CD4-positive, alpha-beta T cell treated with Interferon alpha-2 for 1 hour (primary cell): Measurements from ENCODE around the gene RCOR1.

Experiments
- DNase-seq, 2 donors: peaks; one replicate each; pipeline ENCODE4 v3.0.0-alpha.2; 2020 to 2022

RCOR1 gene

DNA sequence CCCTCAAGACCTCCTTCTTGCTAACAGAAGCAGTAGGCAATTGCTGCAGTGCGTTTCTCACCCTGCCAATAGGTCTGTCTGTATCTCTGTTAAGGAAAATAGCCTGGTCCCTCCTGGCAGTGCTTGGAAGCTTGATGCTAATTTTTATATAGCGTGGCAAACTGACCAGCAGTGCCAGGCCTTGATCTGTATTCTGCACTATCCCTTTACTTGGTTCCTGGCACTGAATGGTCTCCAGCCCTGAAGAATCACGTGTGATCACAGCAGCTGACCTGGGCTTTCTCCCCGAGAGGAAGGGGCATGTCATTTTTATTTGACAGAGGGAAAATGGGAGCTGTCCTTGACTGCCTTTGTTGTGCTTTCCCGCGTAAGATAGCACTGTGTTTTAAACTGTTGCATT lies 136.1 kb downstream of the RCOR1 start:
- DNase-seq, result no peak

DNA sequence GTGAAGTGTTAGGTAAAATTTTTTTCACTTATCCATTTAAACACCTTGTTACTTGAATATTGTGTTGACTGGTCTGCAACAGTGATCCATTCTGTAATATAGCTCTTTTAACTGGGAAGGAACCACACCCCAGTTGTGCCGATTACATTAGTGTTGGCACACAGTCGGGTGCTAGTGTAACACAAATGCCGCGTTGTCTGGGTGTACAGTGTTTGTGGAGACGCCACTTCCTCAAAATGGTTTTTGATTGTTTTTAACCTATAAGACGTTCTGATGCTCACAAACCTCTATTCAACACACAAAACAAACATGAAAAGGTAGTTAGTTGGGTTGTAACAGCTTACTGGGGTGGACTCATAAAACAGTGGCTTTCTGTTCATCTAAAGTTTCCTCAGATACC lies 136.8 kb downstream of the RCOR1 start:
- no peak for DNase-seq

DNA sequence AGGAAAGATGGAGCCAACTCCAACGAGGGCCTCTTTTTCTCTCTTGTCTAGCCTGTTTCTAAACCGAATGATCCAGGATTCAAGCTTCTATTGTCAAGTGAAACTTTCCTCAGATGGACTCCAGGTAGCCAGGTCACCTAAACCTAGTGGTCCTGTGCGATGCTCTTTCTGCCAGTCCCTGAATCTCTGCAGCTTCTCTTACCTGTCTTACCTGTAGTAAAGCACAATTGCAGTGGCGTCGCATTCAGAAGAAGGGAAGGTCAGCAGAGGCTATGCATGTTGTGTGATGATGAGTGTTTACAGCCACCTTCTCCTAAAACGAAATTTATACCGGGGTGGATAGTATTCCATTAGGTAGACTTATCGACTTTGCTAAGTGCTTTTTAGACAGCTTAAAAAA lies 137.4 kb downstream of the RCOR1 start:
- no peak for DNase-seq

DNA sequence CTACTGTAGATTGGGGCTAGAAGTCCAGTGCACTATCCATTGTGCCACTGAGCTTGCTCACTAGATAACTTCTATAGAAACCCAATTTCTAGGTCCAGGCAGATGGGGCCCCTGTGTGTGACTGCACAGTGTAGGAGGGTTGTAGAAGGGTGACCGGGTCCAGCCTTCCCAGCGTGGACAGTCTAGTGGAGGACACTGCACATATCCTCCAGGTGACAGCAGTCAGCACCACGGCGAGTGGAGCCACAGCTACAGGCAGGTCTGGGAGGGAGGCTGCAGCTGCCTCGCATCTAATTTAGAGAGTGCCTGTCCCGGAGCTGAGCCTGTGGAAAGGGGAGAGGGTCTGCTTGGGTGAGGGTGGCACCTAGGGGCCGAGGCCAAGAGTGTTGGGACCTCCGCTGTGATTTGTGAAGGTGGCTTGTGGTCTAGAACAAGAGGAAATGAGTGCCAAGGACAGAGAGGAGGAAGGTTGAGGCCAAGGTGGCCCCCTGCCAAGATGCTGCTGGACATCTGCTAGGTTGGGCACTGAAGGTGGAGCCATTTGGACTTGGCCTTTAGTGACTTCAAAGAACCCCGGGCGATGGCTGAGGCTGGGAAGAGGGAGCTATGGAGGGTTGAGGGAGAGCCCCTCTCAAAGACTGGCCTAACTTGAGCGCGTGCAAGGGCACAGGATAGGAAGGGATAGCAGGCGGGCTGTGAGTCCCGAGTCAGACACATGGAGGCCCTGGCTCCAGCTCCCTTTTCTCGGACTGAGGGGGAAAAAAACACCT lies 138.8 kb downstream of the RCOR1 start:
- no peak for DNase-seq

DNA sequence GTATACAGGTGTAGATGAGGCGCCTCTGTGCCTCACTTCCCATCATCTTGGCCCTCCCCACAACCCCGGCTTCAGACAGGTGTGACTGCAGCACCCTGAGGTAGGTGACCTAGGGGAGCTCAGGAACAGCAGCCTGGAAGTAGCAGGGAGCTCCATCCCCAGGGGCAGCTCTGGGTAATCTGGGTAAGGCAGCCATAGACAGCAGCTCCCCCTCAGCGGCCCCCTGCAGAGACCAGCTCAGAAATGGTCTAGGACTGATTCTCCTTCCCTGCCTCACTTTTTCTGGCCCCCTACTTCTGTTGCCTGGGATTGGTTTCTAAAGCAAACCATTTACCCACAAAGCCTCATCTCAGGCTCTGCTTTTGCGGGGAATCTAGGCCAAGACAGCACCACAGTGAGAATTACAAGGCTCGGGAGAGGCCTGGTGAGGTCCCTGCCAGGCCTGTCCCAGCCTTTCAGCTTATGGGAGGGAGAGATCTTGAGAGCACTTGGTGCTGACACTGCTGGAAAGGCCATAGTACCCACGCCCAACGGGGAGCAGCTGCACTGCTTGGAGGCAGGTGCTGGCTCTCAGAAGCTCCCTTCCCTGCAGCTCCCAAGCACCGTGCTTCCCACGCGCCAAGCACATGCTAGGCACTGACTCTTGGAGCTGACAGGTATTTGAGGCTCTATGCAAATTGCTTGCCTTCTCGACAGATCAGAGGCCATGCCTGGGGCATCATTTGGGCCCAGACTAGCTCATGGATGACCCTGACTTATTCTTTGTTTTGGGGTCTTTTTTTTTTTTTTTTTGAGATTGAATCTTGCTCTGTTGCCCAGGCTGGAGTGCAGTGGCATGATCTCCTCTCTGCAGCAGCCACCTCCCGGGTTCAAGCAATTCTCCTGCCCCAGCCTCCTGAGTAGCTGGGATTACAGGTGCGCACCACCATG lies 139.7 kb downstream of the RCOR1 start:
- no peak for DNase-seq

DNA sequence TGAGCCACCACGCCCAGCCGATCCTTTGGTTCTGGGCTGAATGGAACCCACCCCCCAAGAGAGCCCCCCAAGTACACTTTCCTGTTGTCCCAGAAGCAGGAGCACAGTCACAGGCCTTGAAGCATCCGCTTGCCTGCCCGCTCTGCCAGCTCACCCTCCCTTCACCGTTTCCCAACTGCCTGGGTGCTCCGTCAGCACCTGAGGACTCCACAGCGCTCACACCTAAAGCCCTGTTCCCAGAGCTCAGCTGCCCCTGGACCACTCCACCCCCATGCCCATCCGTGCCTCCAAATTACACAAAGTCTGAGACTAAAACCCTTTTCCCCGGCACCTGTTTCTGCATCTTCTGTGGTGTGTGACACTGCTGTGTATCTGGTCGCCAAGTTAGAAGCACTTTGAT lies 140.5 kb downstream of the RCOR1 start:
- no peak for DNase-seq

DNA sequence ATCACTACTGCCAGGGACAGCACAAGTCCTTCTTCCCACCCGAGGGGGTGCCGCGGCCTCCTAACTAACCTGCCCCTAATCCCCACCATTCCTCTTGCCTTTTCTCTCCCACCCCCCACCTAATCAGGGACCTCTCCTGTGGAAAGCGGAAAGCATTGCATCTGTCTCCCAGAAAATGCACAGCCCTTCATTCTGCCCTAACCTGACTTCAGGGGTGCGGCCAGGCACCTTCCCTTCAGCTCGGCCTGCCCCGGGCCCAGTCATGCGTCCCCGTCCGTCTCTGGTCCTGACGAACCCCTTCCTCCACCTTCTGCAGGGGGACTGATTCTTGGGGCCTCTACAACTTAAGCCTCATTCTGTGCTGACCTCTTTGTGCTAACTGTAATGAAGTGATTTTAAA lies 140.9 kb downstream of the RCOR1 start:
- no peak for DNase-seq

DNA sequence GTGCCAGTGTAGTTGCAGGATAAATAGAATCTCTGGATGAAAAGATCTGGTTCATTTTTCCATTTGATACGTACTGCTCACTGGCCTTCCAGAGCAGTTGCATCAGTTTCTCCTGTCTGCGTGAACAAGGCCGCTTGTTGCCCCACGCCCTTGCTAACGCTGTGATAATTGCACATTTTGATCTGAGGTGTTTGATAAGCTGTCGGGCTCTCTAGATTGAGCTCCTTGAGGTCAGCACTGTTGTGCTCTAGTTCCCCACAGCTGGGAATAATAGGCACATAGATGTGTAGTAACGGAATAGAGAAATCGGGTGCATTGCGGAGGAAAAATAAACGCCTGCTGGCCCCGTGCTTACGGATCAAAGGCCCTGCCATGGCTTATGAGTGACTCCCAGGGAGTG lies 142.0 kb downstream of the RCOR1 start:
- no peak for DNase-seq

DNA sequence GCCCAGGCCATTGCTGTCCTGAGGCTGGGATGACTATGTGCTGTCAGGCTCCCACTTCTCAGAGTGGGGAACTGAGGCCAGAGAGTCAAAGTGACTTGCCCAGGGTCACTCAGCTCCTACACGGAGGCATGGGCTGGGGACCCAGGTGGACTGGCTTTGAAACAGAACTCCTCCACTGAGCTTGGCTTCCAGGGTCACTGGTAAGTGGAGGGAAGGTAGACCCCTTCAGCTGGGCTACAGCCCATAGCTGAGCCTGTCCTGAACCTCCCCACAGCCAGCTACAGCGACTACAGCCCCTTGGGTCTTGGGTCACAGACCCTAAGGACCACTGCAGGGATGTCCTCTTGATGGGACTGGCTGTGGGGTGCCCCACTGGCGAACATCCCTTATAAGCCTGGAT lies 144.5 kb downstream of the RCOR1 start:
- no peak for DNase-seq

DNA sequence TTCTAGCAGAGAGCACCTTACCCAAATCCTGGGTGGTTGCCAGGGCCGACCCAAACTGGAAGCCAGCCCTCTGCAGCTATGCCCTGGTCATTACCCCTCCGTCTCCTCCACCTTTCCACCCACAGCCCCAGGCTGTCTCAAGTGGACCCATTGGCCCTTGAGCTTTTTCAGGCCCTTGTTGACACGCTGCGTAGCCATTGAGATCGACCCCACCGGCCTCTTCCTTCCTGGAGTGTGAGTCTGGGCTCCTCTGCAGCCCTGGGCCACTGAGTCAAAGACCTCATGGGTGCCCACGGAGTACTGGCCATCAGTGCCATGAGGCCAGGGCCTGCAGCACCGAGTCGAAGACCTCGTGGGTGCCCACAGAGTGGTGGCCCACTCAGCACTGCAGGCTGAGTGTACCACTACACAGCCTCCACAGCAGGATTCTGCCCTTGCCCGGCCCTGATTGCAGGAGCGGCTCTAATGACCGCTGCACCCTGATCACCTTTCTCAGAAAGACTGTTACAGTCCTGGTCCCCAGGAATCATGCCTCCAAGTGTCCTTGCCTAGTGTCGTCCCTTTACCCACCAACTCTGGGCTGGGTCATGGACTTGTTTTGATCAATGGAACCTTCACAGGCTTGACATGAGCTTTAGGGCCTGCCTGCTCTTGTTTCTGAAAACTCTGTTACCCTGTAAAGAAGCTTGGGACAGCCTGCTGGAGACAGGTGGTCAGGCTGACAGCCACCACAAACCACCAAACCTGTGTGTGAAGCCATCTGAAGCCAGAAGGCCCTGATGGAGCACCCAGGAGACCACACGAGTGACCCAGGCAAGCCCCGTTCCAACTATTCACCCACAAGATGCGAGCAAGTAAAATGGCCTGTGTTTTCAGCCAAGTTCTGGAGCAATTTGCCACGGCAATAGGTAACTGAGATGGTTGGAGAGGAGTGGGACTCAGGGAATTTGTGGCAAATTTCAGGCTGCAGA lies 145.2 kb downstream of the RCOR1 start:
- no peak for DNase-seq

DNA sequence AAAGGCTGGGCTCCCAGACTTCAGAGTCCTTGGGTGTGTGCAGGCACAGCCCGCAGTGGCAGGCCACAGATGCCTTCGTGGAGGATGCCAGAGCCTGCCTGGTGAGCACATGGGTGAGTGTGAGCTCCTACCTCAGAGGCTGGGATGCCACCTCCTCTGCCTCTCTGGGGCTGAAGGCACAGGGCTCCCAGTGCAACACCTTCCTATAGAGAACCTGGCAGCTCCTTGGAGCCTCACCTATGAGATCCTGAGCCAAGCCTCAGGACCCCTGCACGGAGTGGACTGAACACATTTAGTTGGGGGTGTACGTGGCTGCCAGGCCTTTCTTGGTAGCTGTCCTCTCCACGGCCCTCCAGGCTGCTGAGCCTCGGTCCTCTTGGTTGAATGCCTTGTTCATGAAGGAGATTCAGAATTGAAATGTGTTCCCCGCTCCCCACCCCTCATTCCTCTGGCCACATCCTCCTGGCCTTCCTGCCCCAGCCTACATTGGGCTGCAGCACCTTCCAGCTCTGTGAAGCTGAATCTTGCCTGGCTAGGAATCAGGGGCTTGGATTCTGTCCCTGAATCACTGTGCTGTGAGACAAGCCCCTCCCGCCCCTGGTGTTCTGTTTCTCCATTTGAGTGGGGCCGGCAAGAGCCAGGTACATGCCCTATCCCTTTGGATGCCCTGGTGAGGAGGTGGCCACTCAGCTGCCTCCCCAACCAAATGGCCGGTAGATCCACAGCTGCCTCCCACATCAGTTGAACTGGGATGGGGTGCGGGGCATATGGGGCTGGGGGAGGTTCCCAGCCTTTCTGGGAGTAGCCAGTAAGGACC lies 146.1 kb downstream of the RCOR1 start:
- no peak for DNase-seq

DNA sequence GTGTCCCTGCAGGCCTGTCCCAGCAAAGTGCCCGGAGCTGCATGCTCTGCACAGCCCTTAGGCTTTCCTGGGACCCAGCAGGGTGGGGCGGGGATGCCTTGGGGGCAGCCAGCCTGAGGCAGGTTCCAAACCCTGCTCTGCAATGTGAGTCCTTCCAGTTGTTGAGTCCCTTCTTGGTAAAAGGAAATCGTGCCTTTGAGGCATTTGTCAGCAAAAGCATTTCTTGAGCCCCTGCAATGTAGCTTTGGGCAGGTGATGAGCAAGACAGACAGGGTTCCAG lies 146.7 kb downstream of the RCOR1 start:
- DNase-seq, result no peak

DNA sequence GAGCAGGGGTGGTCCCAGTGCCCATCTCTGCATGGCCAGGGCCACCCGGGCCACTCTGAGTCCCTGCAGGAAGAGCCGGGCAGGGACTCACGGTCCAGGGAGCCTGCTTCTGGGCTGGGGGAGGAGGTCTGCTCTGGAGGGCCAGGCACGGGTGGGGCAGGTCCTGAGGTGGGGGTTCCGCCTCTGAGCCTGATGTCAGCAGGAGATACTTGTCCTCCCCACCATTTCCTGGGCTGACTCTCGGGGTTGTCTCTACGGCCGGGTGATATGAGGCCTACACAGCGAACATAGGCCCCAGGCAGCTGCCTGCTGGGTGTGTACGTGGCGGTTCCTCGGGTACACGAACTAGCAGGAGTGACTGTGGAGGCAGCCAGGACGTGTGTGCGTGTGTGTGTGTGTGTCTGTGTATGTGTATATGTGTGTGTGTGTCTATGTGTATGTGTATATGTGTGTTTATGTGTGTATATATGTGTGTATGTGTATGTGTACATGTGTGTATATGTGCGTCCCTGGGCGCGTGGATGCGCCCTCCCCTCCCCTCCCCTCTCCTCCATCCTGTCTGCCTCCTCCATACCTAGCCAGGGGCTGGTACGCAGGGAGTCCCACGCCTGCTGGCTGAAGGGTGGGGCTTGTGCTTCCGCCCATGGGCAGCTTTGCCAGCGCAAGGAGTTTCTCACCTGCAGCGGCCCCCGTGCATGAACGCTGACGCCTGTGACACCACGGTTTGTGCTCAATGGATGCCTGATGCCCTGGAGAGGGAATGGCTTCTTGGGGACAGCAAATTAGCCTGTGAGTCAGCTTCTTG lies 154.4 kb downstream of the RCOR1 start:
- no peak for DNase-seq

DNA sequence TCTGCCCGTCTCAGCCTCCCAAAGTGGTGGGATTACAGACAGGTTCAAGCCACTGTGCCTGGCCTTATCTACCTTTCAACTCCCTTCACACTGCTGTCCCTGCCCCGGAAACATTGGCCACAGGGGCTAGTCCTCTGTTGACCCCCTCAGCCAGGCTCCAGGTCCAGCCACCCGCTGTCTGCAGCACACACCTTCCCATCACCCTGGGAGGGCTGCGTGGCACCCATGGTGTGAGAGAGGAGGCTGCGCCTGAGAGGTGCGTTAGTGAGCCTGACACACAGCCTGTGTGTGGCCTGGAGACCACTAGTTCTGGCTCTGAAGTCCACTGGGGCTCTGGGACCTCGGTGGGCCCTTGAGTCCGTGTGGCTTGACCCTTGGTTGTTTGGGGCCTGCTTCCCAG lies 156.4 kb downstream of the RCOR1 start:
- DNase-seq, result no peak

DNA sequence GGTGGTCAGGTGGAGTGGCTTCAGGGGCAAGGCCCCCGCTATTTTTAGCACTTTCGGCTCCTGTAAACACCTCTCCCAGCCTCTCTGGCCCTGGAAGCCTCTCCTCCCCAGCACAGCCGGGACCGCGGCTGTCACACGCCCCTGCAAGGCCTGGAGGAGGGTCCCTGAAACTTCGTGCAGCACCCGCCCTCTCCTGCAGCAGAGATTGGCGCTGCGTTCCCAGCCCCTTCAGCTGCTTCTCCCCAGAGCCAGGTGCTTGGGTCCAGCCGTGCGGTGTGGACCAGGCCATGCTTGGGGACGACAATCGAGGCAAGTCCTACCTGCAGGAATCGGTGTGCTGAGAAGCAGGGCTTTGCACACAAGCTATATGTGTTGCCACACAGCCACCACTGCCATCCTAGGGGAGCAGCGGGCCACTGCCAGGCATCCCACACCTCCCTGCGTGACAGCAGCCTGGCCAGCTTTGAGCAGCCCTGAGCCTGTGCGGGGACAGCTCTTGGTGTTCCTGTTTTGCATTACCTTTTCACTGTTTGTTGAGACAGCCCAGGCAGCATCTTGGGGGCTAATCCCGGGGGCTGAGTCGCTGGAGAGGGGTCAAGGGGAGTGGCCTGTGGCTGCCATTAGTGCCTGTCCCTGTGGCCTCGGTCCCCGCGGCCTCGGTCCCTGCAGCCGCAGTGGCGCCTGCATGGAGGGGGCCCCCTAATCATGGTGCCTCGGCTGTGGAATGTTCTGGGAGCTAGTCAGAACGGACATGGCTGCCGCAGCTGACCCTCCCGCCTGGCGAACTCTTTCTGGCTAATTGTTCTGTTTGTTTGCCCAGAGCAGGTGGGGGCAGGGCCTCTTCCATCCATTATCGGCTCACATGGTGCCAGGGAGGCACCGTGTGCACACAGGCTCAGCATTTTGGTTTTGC lies 157.2 kb downstream of the RCOR1 start:
- no peak for DNase-seq

DNA sequence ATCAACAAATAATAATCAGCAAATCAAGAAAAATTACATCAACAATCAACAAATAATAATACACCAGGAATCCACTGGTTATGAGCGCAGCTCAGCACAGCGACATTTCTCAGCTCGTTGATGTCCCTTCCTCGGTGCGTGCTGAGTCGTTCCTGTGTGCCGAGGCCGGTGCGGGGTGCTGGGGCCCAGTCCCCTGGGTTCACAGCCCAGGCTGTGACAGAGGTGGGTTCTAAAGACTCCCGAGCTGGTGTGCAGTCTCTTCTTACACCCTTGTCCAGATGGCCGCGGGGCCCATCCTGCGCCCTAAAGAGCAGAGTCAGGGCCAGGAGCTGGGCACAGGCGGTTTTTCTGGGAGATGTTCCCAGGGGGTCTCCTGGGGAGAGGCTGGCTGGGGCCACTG lies 157.9 kb downstream of the RCOR1 start:
- DNase-seq, result no peak

DNA sequence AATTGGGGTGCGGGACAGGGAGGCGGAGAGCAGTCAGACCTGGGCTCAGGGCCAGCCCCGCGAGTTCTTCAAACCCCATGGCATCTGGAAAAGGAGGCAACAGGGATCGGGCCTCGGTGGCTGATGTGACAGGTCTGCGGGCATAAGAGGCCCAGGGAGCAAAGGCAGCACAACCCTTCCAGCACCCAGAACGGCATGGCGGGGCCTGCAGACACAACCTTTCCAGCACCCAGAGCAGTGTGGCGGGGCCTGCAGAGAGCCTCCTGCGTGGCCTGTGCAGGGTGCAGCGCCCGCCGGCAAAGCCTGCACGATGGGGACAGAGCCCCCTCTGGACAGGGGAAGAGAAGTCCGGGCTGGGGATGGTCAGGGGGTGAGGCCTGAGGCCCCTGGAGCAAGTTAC lies 158.6 kb downstream of the RCOR1 start:
- no peak for DNase-seq

DNA sequence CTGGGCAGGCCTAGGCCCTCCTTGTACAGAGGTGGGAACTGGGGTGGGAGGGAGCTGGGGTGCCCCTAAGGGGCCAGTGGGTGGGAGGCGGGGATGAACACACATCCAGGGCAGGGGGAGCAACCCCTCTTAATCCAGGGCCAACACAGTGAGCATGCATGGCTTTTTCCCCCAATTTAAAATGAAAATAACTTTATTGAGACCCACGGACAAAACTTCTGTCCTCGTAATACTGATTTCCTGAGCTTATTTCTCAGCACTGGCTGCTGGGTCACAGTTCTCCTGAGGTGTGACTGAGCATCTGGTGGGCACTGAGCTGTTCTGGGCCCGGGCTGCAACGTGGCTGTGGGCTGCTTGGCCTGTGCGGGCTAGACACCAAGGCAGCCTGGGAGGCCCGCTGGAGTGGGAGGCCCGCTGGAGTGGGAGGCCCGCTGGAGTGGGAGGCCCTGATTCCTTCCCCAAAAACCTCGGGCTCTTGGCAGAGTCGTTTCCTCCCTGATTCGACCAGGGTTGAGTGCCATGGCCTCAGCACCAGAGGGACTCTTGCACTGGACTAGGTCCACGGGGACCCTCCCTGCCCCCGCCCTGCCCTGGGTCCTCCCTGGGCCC lies 159.9 kb downstream of the RCOR1 start:
- no peak for DNase-seq

DNA sequence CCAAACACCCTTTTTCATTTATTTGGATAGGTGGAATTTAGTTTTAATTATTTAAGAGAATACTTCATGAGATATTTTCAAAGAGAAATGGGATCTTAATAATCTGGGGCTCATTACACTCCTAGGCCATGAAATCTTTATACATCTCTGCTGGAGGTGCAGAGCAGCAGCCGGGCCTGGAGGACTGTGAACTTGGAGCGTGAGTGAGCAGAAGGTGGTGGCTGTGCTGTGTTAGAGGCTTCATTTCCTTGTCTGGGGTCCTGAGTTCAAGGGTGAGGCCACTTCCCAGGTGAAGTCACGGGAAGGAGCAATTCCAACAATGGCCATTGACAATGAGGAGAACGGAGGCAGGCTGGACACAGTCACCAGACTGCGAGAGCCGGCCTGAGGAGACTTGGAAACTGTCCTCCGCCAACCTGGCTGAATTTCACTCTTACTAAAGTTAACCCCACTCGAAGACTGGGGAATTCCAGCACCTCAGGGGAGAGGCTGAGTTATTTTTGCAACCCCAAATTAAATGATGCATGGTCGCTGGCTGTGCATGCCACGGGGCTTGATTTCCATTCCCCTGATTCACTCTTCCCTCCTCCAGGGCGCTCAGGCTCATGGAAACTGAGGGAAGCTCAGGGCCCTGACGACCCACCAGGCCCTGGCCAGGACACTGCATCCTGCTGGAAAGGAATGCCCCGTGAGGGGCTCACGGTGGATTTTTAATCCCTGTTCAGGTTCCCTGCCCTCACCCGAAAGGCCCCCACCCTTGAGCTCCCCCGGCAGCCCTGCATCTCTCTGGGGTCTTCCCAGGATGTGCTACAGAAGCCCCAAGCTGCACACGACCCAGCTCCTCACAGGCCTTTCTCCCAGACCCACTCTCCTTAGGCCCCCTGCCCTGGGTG lies 162.2 kb downstream of the RCOR1 start:
- DNase-seq, result no peak
